Measurements from ENCODE around the gene MMP23B. TPM values are rescaled to one million over a fixed set of nuclear protein-coding genes. Genes with fewer than 3 reads are reported as not detected.
"Not testable (repeated sequence)": the region's sequence is repeated elsewhere in the genome, so short reads cannot be mapped to it uniquely, and the experiment has no call there.

Gene MMP23B
- total RNA-seq, 1 donor from 2014 or later = 47.9 TPM

- intact Hi-C loops (cut with micrococcal nuclease) = not testable (repeated sequence)
- DNase-seq (peak; percentile 95), ATAC-seq (peak; percentile 92)
These were observed 26.9 kb downstream of the MMP23B start, which contains the start of gene CDK11B for GRCh38 chr1:1658583-1659549. Gene CDK11B (minus strand): TSS chr1:1659004. CDS start chr1:1657485, 1,519 bp downstream.

- DNase-seq; ATAC-seq; intact Hi-C loops (cut with micrococcal nuclease): not testable (repeated sequence)
These were observed 30.4 kb downstream of the MMP23B start for GRCh38 chr1:1662392-1662791.

GRCh38 chr1:1662830-1663560 lies 31.0 kb downstream of the MMP23B start:
- intact Hi-C loops (cut with micrococcal nuclease); ATAC-seq: not testable (repeated sequence)
- peak; percentile 21 for DNase-seq

- DNase-seq; ATAC-seq; intact Hi-C loops (cut with micrococcal nuclease): not testable (repeated sequence)
These were observed 32.3 kb downstream of the MMP23B start for GRCh38 chr1:1664318-1664717.

- DNase-seq (peak; percentile 19), ATAC-seq (no peak)
- intact Hi-C loops (cut with micrococcal nuclease) = no loop called here
These were observed 33.2 kb downstream of the MMP23B start for GRCh38 chr1:1664941-1665814.

GRCh38 chr1:1665815-1666251 lies 33.9 kb downstream of the MMP23B start:
- peak; percentile 50 for DNase-seq
- ATAC-seq = no peak

GRCh38 chr1:1666526-1666925 lies 34.6 kb downstream of the MMP23B start:
- intact Hi-C loops (cut with micrococcal nuclease) = no loop called here
- no peak for ATAC-seq
- peak; percentile 26 for DNase-seq

More at GRCh38 chr1:1665815-1666251, 33.9 kb downstream of the MMP23B start:
- intact Hi-C loops (cut with micrococcal nuclease) = no loop called here

GRCh38 chr1:1669468-1670440 lies 37.8 kb downstream of the MMP23B start:
- peak; percentile 48 for ATAC-seq
- peak; percentile 32 for DNase-seq
- intact Hi-C loops (cut with micrococcal nuclease) = no loop called here

- intact Hi-C loops (cut with micrococcal nuclease) = no loop called here
- peak; percentile 27 for DNase-seq
- ATAC-seq = no peak
These were observed 38.9 kb downstream of the MMP23B start for GRCh38 chr1:1670866-1671265.

- DNase-seq = peak; percentile 17
- intact Hi-C loops (cut with micrococcal nuclease) = no loop called here
- no peak for ATAC-seq
These were observed 39.6 kb downstream of the MMP23B start for GRCh38 chr1:1671365-1672119.

GRCh38 chr1:1672181-1672965 lies 40.4 kb downstream of the MMP23B start:
- DNase-seq = no peak
- intact Hi-C loops (cut with micrococcal nuclease) = no loop called here
- ATAC-seq = no peak

GRCh38 chr1:1674806-1675205 lies 42.8 kb downstream of the MMP23B start:
- ATAC-seq; intact Hi-C loops (cut with micrococcal nuclease): not testable (repeated sequence)
- DNase-seq = peak; percentile 20

- not testable (repeated sequence) for ATAC-seq, DNase-seq
These were observed 43.2 kb downstream of the MMP23B start for GRCh38 chr1:1675218-1675617.

GRCh38 chr1:1676087-1676486 lies 44.1 kb downstream of the MMP23B start:
- DNase-seq; intact Hi-C loops (cut with micrococcal nuclease); ATAC-seq: not testable (repeated sequence)

More at GRCh38 chr1:1675218-1675617, 43.2 kb downstream of the MMP23B start:
- intact Hi-C loops (cut with micrococcal nuclease) = not testable (repeated sequence)

- intact Hi-C loops (cut with micrococcal nuclease) = no loop called here
- ATAC-seq = peak; percentile 7
- peak; percentile 31 for DNase-seq
These were observed 46.0 kb downstream of the MMP23B start for GRCh38 chr1:1677718-1678580.
